ENCODE data around the gene ZFAND6.

- TF ChIP-seq CTCF (IDR thresholded peaks at IDR 0.05) (no peak), POLR2A (IDR thresholded peaks at IDR 0.05) (no peak)
Measured at GRCh38 chr15:80068578-80068977, 9.1 kb downstream of the ZFAND6 start.
